GM18519 (cell line): ENCODE measurements around the gene RASSF5.
"Not testable (repeated sequence)": the region's sequence is repeated elsewhere in the genome, so short reads cannot be mapped to it uniquely, and the experiment has no call there.

Source experiments
- ATAC-seq: cut with Tn5 transposase; IDR thresholded peaks from one replicate; pipeline ENCODE4 v1.9.1; 2021; ENCODE audit warnings: mild to moderate bottlenecking, moderate library complexity; ENCODE audit not compliant: unreplicated experiment, low FRiP score

Gene RASSF5

GRCh38 chr1:206476058-206476457 lies 31.3 kb upstream of the RASSF5 start:
- no peak for ATAC-seq

GRCh38 chr1:206476591-206476990 lies 30.7 kb upstream of the RASSF5 start:
- no peak for ATAC-seq

GRCh38 chr1:206477110-206477509 lies 30.2 kb upstream of the RASSF5 start:
- no peak for ATAC-seq

- no peak for ATAC-seq
These were observed 29.6 kb upstream of the RASSF5 start for GRCh38 chr1:206477581-206478380.

DNA sequence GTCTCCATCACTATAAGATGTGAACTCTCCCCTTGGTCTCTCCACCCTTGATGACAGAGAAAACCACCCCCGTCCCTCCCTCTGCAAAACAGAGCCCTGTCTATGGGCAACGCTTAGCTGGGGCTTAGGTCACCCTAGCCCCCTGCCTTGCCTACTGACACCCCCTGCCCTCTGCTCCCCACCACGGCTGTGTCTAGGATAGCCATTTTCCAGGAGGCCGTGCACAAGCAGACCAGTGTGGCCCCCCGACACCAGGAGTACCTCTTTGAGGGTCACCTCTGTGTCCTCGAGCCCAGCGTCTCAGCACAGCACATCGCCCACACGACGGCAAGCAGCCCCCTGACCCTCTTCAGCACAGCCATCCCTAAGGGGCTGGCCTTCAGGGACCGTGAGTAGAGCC lies 28.6 kb upstream of the RASSF5 start:
- ATAC-seq: no peak

GRCh38 chr1:206479183-206480125 lies 27.9 kb upstream of the RASSF5 start:
- no peak for ATAC-seq

GRCh38 chr1:206480211-206480610 lies 27.1 kb upstream of the RASSF5 start:
- ATAC-seq: no peak

DNA sequence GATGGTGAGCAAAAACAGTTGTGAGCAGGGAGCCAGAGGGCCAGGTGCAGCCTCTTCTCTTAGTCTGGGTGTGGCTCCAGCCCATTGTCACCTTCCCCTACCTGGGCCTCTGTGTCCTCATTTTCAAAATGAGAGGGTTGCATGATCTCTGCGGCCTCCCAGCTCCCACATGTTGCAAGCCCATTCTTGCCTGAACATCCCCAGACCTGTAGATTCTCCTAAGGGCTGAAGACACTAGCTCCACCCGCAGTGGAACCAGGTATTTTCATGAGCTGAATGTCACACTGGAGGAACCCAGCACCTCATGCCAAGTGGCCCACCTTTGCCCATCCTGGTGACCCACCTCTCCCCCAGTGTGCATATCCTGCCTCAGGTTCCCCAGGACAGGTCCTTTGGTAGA lies 24.7 kb upstream of the RASSF5 start:
- ATAC-seq: no peak

- ATAC-seq: not testable (repeated sequence)
These were observed 23.5 kb upstream of the RASSF5 start for GRCh38 chr1:206483864-206484263.

DNA sequence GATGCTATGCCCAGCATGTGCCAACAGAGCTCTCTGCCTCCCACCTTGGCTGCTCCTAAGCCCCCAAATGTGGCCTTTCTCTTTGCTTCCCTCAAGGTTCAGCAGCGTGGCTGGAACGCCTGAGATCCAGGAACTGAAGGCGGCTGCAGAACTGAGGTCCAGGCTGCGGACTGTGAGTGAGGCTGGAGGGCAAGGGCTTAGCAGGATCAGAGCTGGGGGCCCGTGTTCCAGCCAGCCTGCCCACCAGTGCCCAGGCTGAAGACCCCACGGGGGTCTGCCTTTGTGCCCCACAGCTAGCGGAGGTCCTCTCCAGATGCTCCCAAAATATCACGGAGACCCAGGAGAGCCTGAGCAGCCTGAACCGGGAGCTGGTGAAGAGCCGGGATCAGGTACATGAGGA lies 22.4 kb upstream of the RASSF5 start:
- ATAC-seq: no peak

- no peak for ATAC-seq
These were observed 20.1 kb upstream of the RASSF5 start for GRCh38 chr1:206486995-206487788.

DNA sequence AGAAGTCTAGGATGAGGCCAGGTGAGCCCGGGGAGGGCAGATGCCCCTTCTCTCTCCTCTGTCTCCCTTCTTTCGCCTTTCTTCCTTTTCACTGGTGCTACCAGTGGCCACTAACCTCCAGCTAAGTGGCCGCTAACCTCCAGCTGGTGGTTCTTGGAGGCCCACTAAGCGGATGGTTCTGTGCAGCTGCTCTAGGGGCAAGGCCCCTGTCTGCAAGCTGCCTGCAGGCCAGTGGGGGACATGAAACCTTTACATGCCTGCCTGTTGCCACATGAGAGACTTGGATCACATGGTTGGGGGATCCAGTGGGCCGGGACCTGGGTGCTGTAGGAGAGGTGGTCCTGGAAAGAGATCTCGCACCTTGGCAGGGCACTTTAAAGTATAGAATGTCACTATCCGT lies 19.4 kb upstream of the RASSF5 start:
- ATAC-seq: no peak

DNA sequence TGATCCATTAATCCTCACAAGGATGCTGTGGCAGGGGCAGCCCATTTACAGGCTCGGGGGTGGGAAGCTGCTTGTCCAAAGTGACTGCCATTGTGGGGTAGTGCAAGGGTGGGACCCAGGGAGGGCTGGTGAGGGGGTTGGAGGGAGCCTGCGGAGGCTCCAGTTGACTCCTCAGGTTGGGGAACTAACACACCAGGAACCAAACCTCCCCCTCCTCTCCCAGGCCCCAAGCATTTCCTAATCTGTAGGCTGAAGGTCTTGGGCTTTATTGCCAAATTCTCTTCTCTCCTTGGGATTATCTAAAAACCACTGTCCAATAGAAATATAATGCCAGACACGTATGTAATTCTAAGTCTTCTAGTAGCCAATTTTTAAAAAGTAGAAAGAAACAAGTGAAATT lies 18.9 kb upstream of the RASSF5 start:
- no peak for ATAC-seq

GRCh38 chr1:206489980-206490770 lies 17.2 kb upstream of the RASSF5 start:
- no peak for ATAC-seq

GRCh38 chr1:206490771-206491405 lies 16.4 kb upstream of the RASSF5 start:
- ATAC-seq: no peak

DNA sequence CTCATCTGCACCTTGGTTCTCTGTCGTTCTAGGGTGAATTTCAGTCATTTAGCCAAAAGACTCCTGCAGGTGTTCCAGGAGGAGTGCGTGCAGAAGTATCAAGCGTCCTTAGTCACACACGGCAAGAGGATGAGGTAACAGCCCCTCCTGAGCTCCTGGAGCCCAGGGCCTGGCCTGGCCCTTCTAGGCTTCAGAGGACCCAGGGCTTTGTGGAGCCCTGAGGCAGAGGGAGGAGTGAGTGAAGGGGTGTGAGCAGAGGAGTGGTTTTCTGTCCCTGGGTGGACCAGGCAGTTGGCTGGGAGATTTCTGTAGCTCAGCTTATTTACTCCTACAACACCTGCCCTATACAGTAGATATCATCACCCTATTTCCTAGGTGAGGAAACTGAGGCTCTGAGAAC lies 15.7 kb upstream of the RASSF5 start:
- ATAC-seq: no peak

- no peak for ATAC-seq
These were observed 14.7 kb upstream of the RASSF5 start for GRCh38 chr1:206492589-206492988.

DNA sequence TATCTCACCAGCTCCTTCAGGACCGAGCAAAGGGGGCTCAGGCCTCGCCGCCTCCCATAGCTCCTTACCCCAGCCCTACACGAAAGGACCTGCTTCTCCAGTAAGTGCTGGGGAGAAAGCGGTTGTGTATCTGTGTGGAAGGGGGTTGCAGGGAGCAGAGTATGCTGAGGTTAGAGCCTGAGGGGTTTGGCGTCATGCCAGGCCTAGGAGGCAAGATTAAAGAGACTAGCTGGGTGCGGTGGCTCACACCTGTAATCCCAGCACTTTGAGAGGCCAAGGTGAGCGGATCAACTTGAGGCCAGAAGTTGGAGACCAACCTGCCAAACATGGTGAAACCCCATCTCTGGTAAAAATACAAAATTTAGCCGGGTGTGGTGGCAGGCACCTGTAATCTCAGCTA lies 14.1 kb upstream of the RASSF5 start:
- ATAC-seq: no peak

GRCh38 chr1:206495011-206495461 lies 12.3 kb upstream of the RASSF5 start:
- no peak for ATAC-seq
